ENCODE measurements around the gene ANKRD30B. TPM values are rescaled to one million over a fixed set of nuclear protein-coding genes. Genes with fewer than 3 reads are reported as not detected.
"Not testable (repeated sequence)": the region's sequence is repeated elsewhere in the genome, so short reads cannot be mapped to it uniquely, and the experiment has no call there.

Gene ANKRD30B
- polyA plus RNA-seq (ENCODE audit: insufficient read length in 12 of 12) = under 1 TPM in 2 of 12 donors, not detected in 10; 0.08 to 0.11 TPM
- long read RNA-seq, donor 1 = 0 reads
- long read RNA-seq, donor 2 = 0 reads
- long read RNA-seq, donor 3 = 0 reads
- long read RNA-seq, donor 4 = 0 reads
- long read RNA-seq, donor 5 = 0 reads
- long read RNA-seq, donor 6 = 0 reads
- long read RNA-seq, donor 7 = 0 reads
- long read RNA-seq, donor 8 = 0 reads
- long read RNA-seq, donor 9 = 0 reads
- long read RNA-seq, donor 10 = 0 reads
- long read RNA-seq, donor 11 = 0 reads

- DNase-seq = no peak
Measured at GRCh38 chr18:14747513-14748474, at the start of gene ANKRD30B. Gene ANKRD30B, plus strand, starts transcription at chr18:14748172. Its CDS starts 248 bp downstream, at chr18:14748420.

- not testable (repeated sequence) for DNase-seq
Measured at GRCh38 chr18:14701286-14702040, 46.5 kb upstream of the ANKRD30B start.

GRCh38 chr18:14709761-14710160, 38.2 kb upstream of the ANKRD30B start:
- not testable (repeated sequence) for DNase-seq

- not testable (repeated sequence) for DNase-seq
Measured at GRCh38 chr18:14721569-14721968, 26.4 kb upstream of the ANKRD30B start.

- DNase-seq = not testable (repeated sequence)
Measured at GRCh38 chr18:14739056-14739455, 8.9 kb upstream of the ANKRD30B start.

GRCh38 chr18:14746897-14747296, 1.1 kb upstream of the ANKRD30B start:
- no peak for DNase-seq

- no peak for DNase-seq
Measured at GRCh38 chr18:14748496-14748895, 524 bp downstream of the ANKRD30B start.

- not testable (repeated sequence) for DNase-seq
Measured at GRCh38 chr18:14763566-14763965, 15.6 kb downstream of the ANKRD30B start.

- DNase-seq = no peak
Measured at GRCh38 chr18:14767474-14767873, 19.5 kb downstream of the ANKRD30B start.

GRCh38 chr18:14768241-14768640, 20.3 kb downstream of the ANKRD30B start:
- no peak for DNase-seq

GRCh38 chr18:14769381-14769780, 21.4 kb downstream of the ANKRD30B start:
- no peak for DNase-seq

GRCh38 chr18:14776801-14777200, 28.8 kb downstream of the ANKRD30B start:
- no peak for DNase-seq

- DNase-seq = no peak
Measured at GRCh38 chr18:14781671-14782070, 33.7 kb downstream of the ANKRD30B start.

- no peak for DNase-seq
Measured at GRCh38 chr18:14784133-14784532, 36.2 kb downstream of the ANKRD30B start.

GRCh38 chr18:14796876-14797275, 48.9 kb downstream of the ANKRD30B start:
- DNase-seq = not testable (repeated sequence)

- not testable (repeated sequence) for DNase-seq
Measured at GRCh38 chr18:14797969-14798764, 50.2 kb downstream of the ANKRD30B start.

- DNase-seq = not testable (repeated sequence)
Measured at GRCh38 chr18:14811081-14811480, 63.1 kb downstream of the ANKRD30B start.

GRCh38 chr18:14826972-14827632, 79.1 kb downstream of the ANKRD30B start:
- not testable (repeated sequence) for DNase-seq

GRCh38 chr18:14841607-14842006, 93.6 kb downstream of the ANKRD30B start:
- DNase-seq = not testable (repeated sequence)

GRCh38 chr18:14851533-14851932, 103.6 kb downstream of the ANKRD30B start:
- not testable (repeated sequence) for DNase-seq

Data from muscle of arm (tissue), 14 donors.